Brain microvascular endothelial cell (primary cell): ENCODE results near the gene TSEN34.
"Not testable (repeated sequence)": the region's sequence is repeated elsewhere in the genome, so short reads cannot be mapped to it uniquely, and the experiment has no call there.

Experiments
- DNase-seq: peaks from one replicate; pipeline ENCODE4 v3.0.0-alpha.2; 2020
- H3K27ac ChIP-seq: fragments of 250-450 bp; sonication (Bioruptor Pico); 2 replicates; pipeline ENCODE4 v1.5.1; 2020; ENCODE audit warnings: mild to moderate bottlenecking, moderate library complexity
- H3K27me3 ChIP-seq: fragments of 250-450 bp; sonication (Bioruptor Pico); replicated peaks from 2 replicates; pipeline ENCODE4 v1.5.1; 2020; ENCODE audit warnings: mild to moderate bottlenecking
- H3K36me3 ChIP-seq: fragments of 250-450 bp; sonication (Bioruptor Pico); replicated peaks from 2 replicates; pipeline ENCODE4 v1.5.1; 2020; ENCODE audit warnings: mild to moderate bottlenecking
- H3K4me3 ChIP-seq: 2 replicates; pipeline ENCODE4 v1.5.1; 2011; ENCODE audit warnings: low read depth, mild to moderate bottlenecking, control low read depth, low read length, moderate library complexity
- CTCF ChIP-seq: IDR thresholded peaks from 2 replicates; pipeline ENCODE4 v1.5.1; 2011; ENCODE audit warnings: low read depth, mild to moderate bottlenecking, moderate library complexity, low read length, control low read depth, inconsistent platforms; ENCODE audit errors: missing control alignments
- in situ Hi-C: cut with HindIII; loops from 2 replicates; pipeline ENCODE4 v1.10.0; 2017; ENCODE audit warnings: low sequenced_read_pairs, low pct_ligation_motif_present

The TSEN34 gene

DNA sequence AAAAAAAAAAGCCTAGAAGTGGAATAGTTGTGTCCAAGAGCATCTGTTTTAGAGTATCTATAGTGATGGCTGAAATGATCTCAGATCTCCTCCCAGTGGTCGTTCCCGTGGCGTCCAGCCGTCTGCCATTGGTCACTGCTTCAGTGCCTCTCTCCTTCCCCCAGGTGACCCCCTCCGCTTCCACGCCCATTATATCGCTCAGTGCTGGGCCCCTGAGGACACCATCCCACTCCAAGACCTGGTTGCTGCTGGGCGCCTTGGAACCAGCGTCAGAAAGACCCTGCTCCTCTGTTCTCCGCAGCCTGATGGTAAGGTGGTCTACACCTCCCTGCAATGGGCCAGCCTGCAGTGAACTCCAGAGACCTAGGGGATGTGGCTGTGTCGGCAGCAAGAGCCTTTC lies 1.9 kb downstream of the TSEN34 start:
- in situ Hi-C loops: no loop called here
- DNase-seq: no peak
- Histone ChIP-seq H3K4me3 (no peak overlapping the region), H3K27ac (no peak overlapping the region), H3K36me3 (no peaks in the 10 kb centered on the region), H3K27me3 (no peaks in the 10 kb centered on the region)
- no peak for TF ChIP-seq CTCF

DNA sequence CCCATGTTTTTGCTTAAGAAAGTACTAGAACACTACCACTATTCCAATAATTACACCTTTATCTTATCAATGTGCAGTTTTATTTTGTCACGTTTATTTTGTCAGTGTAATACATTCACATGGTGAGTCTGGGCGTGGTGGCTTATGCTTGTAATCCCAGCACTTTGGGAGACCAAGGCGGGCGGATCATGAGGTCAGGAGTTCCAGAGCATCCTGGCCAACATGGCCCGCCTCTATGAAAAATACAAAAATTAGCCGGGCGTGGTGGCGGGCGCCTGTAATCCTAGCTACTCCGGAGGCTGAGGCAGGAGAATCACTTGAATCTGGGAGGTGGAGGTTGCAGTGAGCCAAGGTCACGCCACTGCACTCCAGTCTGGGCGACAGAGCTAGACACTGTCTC lies 3.4 kb downstream of the TSEN34 start:
- DNase-seq, in situ Hi-C loops, H3K36me3 ChIP-seq, H3K27me3 ChIP-seq, H3K4me3 ChIP-seq, H3K27ac ChIP-seq: not testable (repeated sequence)

- Histone ChIP-seq H3K36me3 (peaks cover 5% of the 10 kb centered on the region), H3K27ac (no peak overlapping the region), H3K27me3 (no peaks in the 10 kb centered on the region), H3K4me3 (no peak overlapping the region)
- no peak for DNase-seq
- no peak for TF ChIP-seq CTCF
- in situ Hi-C loops: no loop called here
Observed at GRCh38 chr19:54196536-54196935, 5.4 kb downstream of the TSEN34 start.

DNA sequence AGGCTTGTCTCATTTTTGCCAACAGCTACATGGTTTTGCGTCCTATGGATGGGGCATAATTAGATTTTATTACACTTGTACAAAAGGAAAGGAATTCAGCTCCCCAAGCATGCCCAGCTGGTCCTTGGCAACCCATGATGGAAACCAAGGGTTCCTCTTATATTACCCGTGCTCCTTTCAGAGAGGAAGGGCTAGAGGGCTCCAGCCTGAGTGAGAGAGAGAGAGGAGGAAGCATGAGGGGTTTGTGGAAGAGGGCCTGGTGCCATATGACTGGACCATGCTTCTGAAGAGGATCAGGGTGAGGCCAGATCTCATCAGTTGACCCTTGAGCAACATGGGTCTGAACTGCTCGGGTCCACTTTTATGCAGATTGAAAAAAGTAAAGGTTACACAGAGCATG lies 6.0 kb downstream of the TSEN34 start:
- in situ Hi-C loops: no loop called here
- no peak for DNase-seq
- peaks cover 11% of the 10 kb centered on the region for H3K36me3 ChIP-seq
- no peak overlapping the region for H3K4me3 ChIP-seq
- H3K27ac ChIP-seq: no peak overlapping the region
- H3K27me3 ChIP-seq: no peaks in the 10 kb centered on the region
- TF ChIP-seq CTCF: no peak

DNA sequence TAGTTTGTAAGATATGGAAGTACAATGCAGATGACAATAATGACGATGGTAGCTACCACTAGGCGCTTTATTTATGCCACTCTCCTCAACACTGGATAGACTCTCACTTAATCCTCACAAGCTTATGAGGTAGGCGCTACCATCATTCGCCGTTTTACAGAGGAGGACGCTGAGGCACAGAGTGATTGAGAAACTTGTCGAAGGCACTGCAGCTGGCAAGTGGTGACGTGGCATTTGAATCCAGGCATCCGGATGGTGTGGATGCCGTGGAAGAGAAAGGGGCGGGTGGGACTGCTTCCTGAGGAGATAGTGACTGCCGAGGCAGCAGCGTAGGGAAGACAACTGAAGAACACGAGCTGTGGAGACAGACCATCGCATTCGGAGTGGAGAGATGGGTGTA lies 8.3 kb downstream of the TSEN34 start:
- no peak overlapping the region for H3K27ac ChIP-seq
- TF ChIP-seq CTCF: no peak
- DNase-seq: no peak
- peaks cover 34% of the 10 kb centered on the region for H3K36me3 ChIP-seq
- no peaks in the 10 kb centered on the region for H3K27me3 ChIP-seq
- in situ Hi-C loops: no loop called here
- no peak overlapping the region for H3K4me3 ChIP-seq

GRCh38 chr19:54201172-54201701 lies 10.1 kb downstream of the TSEN34 start:
- peak overlapping the region; percentile 73 for H3K4me3 ChIP-seq
- peaks cover 52% of the 10 kb centered on the region for H3K36me3 ChIP-seq
- H3K27me3 ChIP-seq: no peaks in the 10 kb centered on the region
- no peak for DNase-seq
- peak overlapping the region; percentile 95 for H3K27ac ChIP-seq
- in situ Hi-C loops: no loop called here
- no peak for TF ChIP-seq CTCF
